ENCODE data around the gene FOXRED1.

FOXRED1 gene

GRCh38 chr11:126317756-126318573 lies 49.0 kb downstream of the FOXRED1 start:
- DNase-seq (ENCODE audit: low read depth), result no peak
- no peak overlapping the region for H3K4me3 ChIP-seq (ENCODE audit: low read depth, low read length)
- no peak for TF ChIP-seq CTCF (IDR thresholded peaks at IDR 0.05; ENCODE audit: low read depth, low read length, missing control alignments)

GRCh38 chr11:126318574-126319373 lies 49.8 kb downstream of the FOXRED1 start:
- no peak for TF ChIP-seq CTCF (IDR thresholded peaks at IDR 0.05; ENCODE audit: low read depth, low read length, missing control alignments)
- H3K4me3 ChIP-seq (ENCODE audit: low read depth, low read length), result no peak overlapping the region
- no peak for DNase-seq (ENCODE audit: low read depth)

GRCh38 chr11:126319374-126319740 lies 50.4 kb downstream of the FOXRED1 start:
- no peak overlapping the region for H3K4me3 ChIP-seq (ENCODE audit: low read depth, low read length)
- no peak for DNase-seq (ENCODE audit: low read depth)
- TF ChIP-seq CTCF (IDR thresholded peaks at IDR 0.05; ENCODE audit: low read depth, low read length, missing control alignments), result no peak

GRCh38 chr11:126322996-126323395 lies 54.0 kb downstream of the FOXRED1 start:
- no peak for DNase-seq (ENCODE audit: low read depth)
- no peak overlapping the region for H3K4me3 ChIP-seq (ENCODE audit: low read depth, low read length)
- TF ChIP-seq CTCF (IDR thresholded peaks at IDR 0.05; ENCODE audit: low read depth, low read length, missing control alignments), result no peak

GRCh38 chr11:126327281-126328000 lies 58.5 kb downstream of the FOXRED1 start:
- no peak for TF ChIP-seq CTCF (IDR thresholded peaks at IDR 0.05; ENCODE audit: low read depth, low read length, missing control alignments)
- DNase-seq (ENCODE audit: low read depth), result no peak
- H3K4me3 ChIP-seq (ENCODE audit: low read depth, low read length), result no peak overlapping the region

All from GM12864 (cell line).